ENCODE data around the gene LIMD2.

DNA sequence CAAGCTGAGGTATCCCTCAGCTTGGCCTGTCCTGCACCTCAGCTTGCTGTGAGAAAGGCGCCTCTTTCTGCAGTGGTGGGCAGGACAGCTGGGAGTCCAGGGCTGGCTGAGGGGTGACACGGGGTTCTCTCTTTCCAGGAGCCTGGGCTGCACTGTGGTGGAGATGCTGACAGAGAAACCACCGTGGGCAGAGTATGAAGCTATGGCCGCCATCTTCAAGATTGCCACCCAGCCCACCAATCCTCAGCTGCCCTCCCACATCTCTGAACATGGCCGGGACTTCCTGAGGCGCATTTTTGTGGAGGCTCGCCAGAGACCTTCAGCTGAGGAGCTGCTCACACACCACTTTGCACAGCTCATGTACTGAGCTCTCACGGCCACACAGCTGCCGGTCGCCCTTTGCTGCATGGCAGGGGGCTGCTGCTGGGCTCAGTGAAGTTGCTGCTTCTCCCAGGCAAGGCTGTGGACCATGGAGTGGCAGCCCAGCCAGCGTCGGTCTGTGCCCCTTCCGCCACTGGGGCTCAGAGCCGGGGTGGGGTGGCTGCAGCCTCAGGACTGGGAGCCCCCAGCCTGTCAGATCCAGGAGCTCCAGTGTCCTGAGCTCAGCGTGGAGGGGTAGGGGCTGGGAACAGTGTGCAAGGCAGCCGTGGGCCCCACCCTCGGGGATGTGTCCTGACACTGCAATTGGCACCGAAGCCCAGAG, 6.4 kb downstream of the LIMD2 start:
- TF ChIP-seq, protein P1, sequence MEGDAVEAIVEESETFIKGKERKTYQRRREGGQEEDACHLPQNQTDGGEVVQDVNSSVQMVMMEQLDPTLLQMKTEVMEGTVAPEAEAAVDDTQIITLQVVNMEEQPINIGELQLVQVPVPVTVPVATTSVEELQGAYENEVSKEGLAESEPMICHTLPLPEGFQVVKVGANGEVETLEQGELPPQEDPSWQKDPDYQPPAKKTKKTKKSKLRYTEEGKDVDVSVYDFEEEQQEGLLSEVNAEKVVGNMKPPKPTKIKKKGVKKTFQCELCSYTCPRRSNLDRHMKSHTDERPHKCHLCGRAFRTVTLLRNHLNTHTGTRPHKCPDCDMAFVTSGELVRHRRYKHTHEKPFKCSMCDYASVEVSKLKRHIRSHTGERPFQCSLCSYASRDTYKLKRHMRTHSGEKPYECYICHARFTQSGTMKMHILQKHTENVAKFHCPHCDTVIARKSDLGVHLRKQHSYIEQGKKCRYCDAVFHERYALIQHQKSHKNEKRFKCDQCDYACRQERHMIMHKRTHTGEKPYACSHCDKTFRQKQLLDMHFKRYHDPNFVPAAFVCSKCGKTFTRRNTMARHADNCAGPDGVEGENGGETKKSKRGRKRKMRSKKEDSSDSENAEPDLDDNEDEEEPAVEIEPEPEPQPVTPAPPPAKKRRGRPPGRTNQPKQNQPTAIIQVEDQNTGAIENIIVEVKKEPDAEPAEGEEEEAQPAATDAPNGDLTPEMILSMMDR (IDR thresholded peaks at IDR 0.05) = no peak
- TF ChIP-seq EP300 (IDR thresholded peaks at IDR 0.05) = no peak
